Measurements from ENCODE around the gene GPR12. TPM values are rescaled to one million over a fixed set of nuclear protein-coding genes. Genes with fewer than 3 reads are reported as not detected.

The GPR12 gene
- total RNA-seq, 1 donor from 2014 or later, result not detected

GRCh38 chr13:26711211-26711610 lies 49.4 kb downstream of the GPR12 start:
- intact Hi-C loops (cut with DNase I), result no loop called here
- DNase-seq (ENCODE audit: extremely low spot score in 2 of 2), result no peak

GRCh38 chr13:26710166-26710565 lies 50.4 kb downstream of the GPR12 start:
- TF ChIP-seq POLR2A (IDR thresholded peaks at IDR 0.05) (no peak), CTCF (IDR thresholded peaks at IDR 0.05) (no peak), POLR2AphosphoS5 (IDR thresholded peaks at IDR 0.05; ENCODE audit: insufficient read depth in 1 of 2, low read depth in 1 of 2) (no peak)
- Histone ChIP-seq H3K9me3 (no peaks in the 10 kb centered on the region), H3K4me3 (no peak overlapping the region), H3K27me3 (no peaks in the 10 kb centered on the region), H3K27ac (no peak overlapping the region), H3K4me1 (no peaks in the 10 kb centered on the region), H3K36me3 (no peaks in the 10 kb centered on the region)
- intact Hi-C loops (cut with DNase I), result no loop called here
- no peak for DNase-seq (ENCODE audit: extremely low spot score in 2 of 2)

More at GRCh38 chr13:26711211-26711610, 49.4 kb downstream of the GPR12 start:
- H3K36me3 ChIP-seq, result no peaks in the 10 kb centered on the region
- H3K27ac ChIP-seq, result no peak overlapping the region
- H3K4me3 ChIP-seq, result no peak overlapping the region
- TF ChIP-seq POLR2AphosphoS5 (IDR thresholded peaks at IDR 0.05; ENCODE audit: insufficient read depth in 1 of 2, low read depth in 1 of 2) (no peak), CTCF (IDR thresholded peaks at IDR 0.05) (no peak), POLR2A (IDR thresholded peaks at IDR 0.05) (no peak)
- no peaks in the 10 kb centered on the region for H3K4me1 ChIP-seq
- H3K9me3 ChIP-seq, result no peaks in the 10 kb centered on the region
- H3K27me3 ChIP-seq, result no peaks in the 10 kb centered on the region

- Histone ChIP-seq H3K4me3 (no peak overlapping the region), H3K4me1 (no peaks in the 10 kb centered on the region), H3K27me3 (no peaks in the 10 kb centered on the region), H3K27ac (no peak overlapping the region), H3K36me3 (no peaks in the 10 kb centered on the region), H3K9me3 (no peaks in the 10 kb centered on the region)
- intact Hi-C loops (cut with DNase I), result no loop called here
- TF ChIP-seq CTCF (IDR thresholded peaks at IDR 0.05) (no peak), POLR2AphosphoS5 (IDR thresholded peaks at IDR 0.05; ENCODE audit: insufficient read depth in 1 of 2, low read depth in 1 of 2) (no peak), POLR2A (IDR thresholded peaks at IDR 0.05) (no peak)
- DNase-seq (ENCODE audit: extremely low spot score in 2 of 2), result no peak
Measured at GRCh38 chr13:26709461-26709860, 51.1 kb downstream of the GPR12 start.

- H3K4me3 ChIP-seq, result no peak overlapping the region
- no peaks in the 10 kb centered on the region for H3K9me3 ChIP-seq
- no peak for DNase-seq (ENCODE audit: extremely low spot score in 2 of 2)
- intact Hi-C loops (cut with DNase I), result no loop called here
- no peaks in the 10 kb centered on the region for H3K27me3 ChIP-seq
- no peaks in the 10 kb centered on the region for H3K36me3 ChIP-seq
- H3K4me1 ChIP-seq, result no peaks in the 10 kb centered on the region
- no peak for TF ChIP-seq POLR2AphosphoS5 (IDR thresholded peaks at IDR 0.05; ENCODE audit: insufficient read depth in 1 of 2, low read depth in 1 of 2)
- TF ChIP-seq CTCF (IDR thresholded peaks at IDR 0.05), result no peak
- no peak for TF ChIP-seq POLR2A (IDR thresholded peaks at IDR 0.05)
- H3K27ac ChIP-seq, result no peak overlapping the region
Measured at GRCh38 chr13:26708007-26708297, 52.6 kb downstream of the GPR12 start.

- DNase-seq (ENCODE audit: extremely low spot score in 2 of 2), result no peak
- Histone ChIP-seq H3K4me1 (no peaks in the 10 kb centered on the region), H3K4me3 (no peak overlapping the region), H3K9me3 (no peaks in the 10 kb centered on the region), H3K36me3 (no peaks in the 10 kb centered on the region), H3K27me3 (no peaks in the 10 kb centered on the region), H3K27ac (no peak overlapping the region)
- intact Hi-C loops (cut with DNase I), result no loop called here
- TF ChIP-seq POLR2AphosphoS5 (IDR thresholded peaks at IDR 0.05; ENCODE audit: insufficient read depth in 1 of 2, low read depth in 1 of 2), result no peak
- no peak for TF ChIP-seq POLR2A (IDR thresholded peaks at IDR 0.05)
- TF ChIP-seq CTCF (IDR thresholded peaks at IDR 0.05), result no peak
Measured at GRCh38 chr13:26707122-26708006, 53.2 kb downstream of the GPR12 start.

All from vagina (tissue), 2 donors.